NCI-H748 (cell line): ENCODE measurements around the gene EHF.
A peak's percentile ranks its signal among the peaks of the same experiment; 100 is the strongest.

Source experiments
- DNase-seq: peaks from one replicate; lab custom pipeline; 2025; ENCODE audit not compliant: unreplicated experiment; lab: John Stamatoyannopoulos, UW

EHF gene

GRCh38 chr11:34643311-34643710 is 22.4 kb downstream of the EHF start:
- DNase-seq, result no peak

GRCh38 chr11:34643846-34644245 is 23.0 kb downstream of the EHF start:
- no peak for DNase-seq

GRCh38 chr11:34644669-34645406 is 23.9 kb downstream of the EHF start:
- DNase-seq, result no peak

- no peak for DNase-seq
These were observed 25.5 kb downstream of the EHF start for GRCh38 chr11:34646431-34646830.

- no peak for DNase-seq
These were observed 26.2 kb downstream of the EHF start for GRCh38 chr11:34647131-34647530.

- DNase-seq, result no peak
These were observed 26.6 kb downstream of the EHF start for GRCh38 chr11:34647532-34647931.

GRCh38 chr11:34648036-34648435 is 27.1 kb downstream of the EHF start:
- DNase-seq, result no peak

- DNase-seq, result no peak
These were observed 28.7 kb downstream of the EHF start for GRCh38 chr11:34649597-34649996.

GRCh38 chr11:34650528-34650927 is 29.6 kb downstream of the EHF start:
- no peak for DNase-seq

GRCh38 chr11:34651551-34651950 is 30.7 kb downstream of the EHF start:
- DNase-seq, result peak; percentile 11

GRCh38 chr11:34652191-34652973 is 31.5 kb downstream of the EHF start:
- DNase-seq, result no peak

- no peak for DNase-seq
These were observed 32.1 kb downstream of the EHF start for GRCh38 chr11:34653031-34653430.

GRCh38 chr11:34653851-34654482 is 33.1 kb downstream of the EHF start:
- peak; percentile 57 for DNase-seq

- DNase-seq, result peak; percentile 59
These were observed 33.8 kb downstream of the EHF start for GRCh38 chr11:34654483-34655334.

- DNase-seq, result no peak
These were observed 34.6 kb downstream of the EHF start for GRCh38 chr11:34655335-34656008.

GRCh38 chr11:34656062-34656720 is 35.3 kb downstream of the EHF start:
- DNase-seq, result no peak

GRCh38 chr11:34658071-34659015 is 37.5 kb downstream of the EHF start:
- peak; percentile 24 for DNase-seq

- no peak for DNase-seq
These were observed 38.3 kb downstream of the EHF start for GRCh38 chr11:34659096-34659733.
